ENCODE results near the gene TTI1. TPM values are rescaled to one million over a fixed set of nuclear protein-coding genes. Genes with fewer than 3 reads are reported as not detected.
"Not testable (repeated sequence)": the region's sequence is repeated elsewhere in the genome, so short reads cannot be mapped to it uniquely, and the experiment has no call there.

TTI1 gene
- polyA plus RNA-seq, 4 donors: 5.7 to 21.4 (median 6.8) TPM

- WGBS, 3 donors: 96 to 97% (median 96%) methylated on average over 8 of the region's 8 CpGs
- Histone ChIP-seq H3K36me3 (ENCODE audit: control insufficient read depth in 3 of 3, insufficient read depth in 2 of 3, low read depth in 1 of 3, low read length in 3 of 3) (peaks cover 6 to 26% (median 7%) of the 10 kb centered on the region in 3 donors), H3K27me3 (ENCODE audit: control insufficient read depth in 3 of 3, insufficient read depth in 3 of 3, low read length in 3 of 3) (no peaks in the 10 kb centered on the region), H3K4me3 (ENCODE audit: low read depth in 1 of 3, low read length in 3 of 3) (no peak overlapping the region), H3K27ac (ENCODE audit: low read depth in 1 of 3, low read length in 2 of 3) (no peak overlapping the region), H3K9me3 (ENCODE audit: control insufficient read depth in 2 of 2, insufficient read depth in 1 of 2, low read depth in 1 of 2, low read length in 1 of 2) (peaks cover 0 to 6% of the 10 kb centered on the region in 2 donors), H3K4me1 (ENCODE audit: control insufficient read depth in 3 of 3, insufficient read depth in 2 of 3, low read depth in 1 of 3, low read length in 2 of 3) (no peaks in the 10 kb centered on the region)
- DNase-seq (no peak), FAIRE-seq (no peak)
These were observed 20.9 kb downstream of the TTI1 start for GRCh38 chr20:38012332-38012731.

GRCh38 chr20:38011696-38012095, 21.6 kb downstream of the TTI1 start:
- H3K36me3 ChIP-seq (ENCODE audit: control insufficient read depth in 3 of 3, insufficient read depth in 2 of 3, low read depth in 1 of 3, low read length in 3 of 3): peaks cover 6 to 25% (median 7%) of the 10 kb centered on the region in 3 donors
- DNase-seq (no peak), FAIRE-seq (no peak)
- H3K4me3 ChIP-seq (ENCODE audit: low read depth in 1 of 3, low read length in 3 of 3): no peak overlapping the region
- no peaks in the 10 kb centered on the region for H3K27me3 ChIP-seq (ENCODE audit: control insufficient read depth in 3 of 3, insufficient read depth in 3 of 3, low read length in 3 of 3)
- peaks cover 0 to under 1% of the 10 kb centered on the region in 2 donors for H3K9me3 ChIP-seq (ENCODE audit: control insufficient read depth in 2 of 2, insufficient read depth in 1 of 2, low read depth in 1 of 2, low read length in 1 of 2)
- WGBS, 3 donors: 93 to 98% (median 93%) methylated on average over 5 of the region's 5 CpGs
- H3K4me1 ChIP-seq (ENCODE audit: control insufficient read depth in 3 of 3, insufficient read depth in 2 of 3, low read depth in 1 of 3, low read length in 2 of 3): no peaks in the 10 kb centered on the region
- H3K27ac ChIP-seq (ENCODE audit: low read depth in 1 of 3, low read length in 2 of 3): no peak overlapping the region

- not testable (repeated sequence) for FAIRE-seq; H3K4me1 ChIP-seq (ENCODE audit: control insufficient read depth in 3 of 3, insufficient read depth in 2 of 3, low read depth in 1 of 3, low read length in 2 of 3); H3K9me3 ChIP-seq (ENCODE audit: control insufficient read depth in 2 of 2, insufficient read depth in 1 of 2, low read depth in 1 of 2, low read length in 1 of 2); H3K27ac ChIP-seq (ENCODE audit: low read depth in 1 of 3, low read length in 2 of 3); DNase-seq; H3K4me3 ChIP-seq (ENCODE audit: low read depth in 1 of 3, low read length in 3 of 3); H3K27me3 ChIP-seq (ENCODE audit: control insufficient read depth in 3 of 3, insufficient read depth in 3 of 3, low read length in 3 of 3)
- WGBS, 3 donors: 95 to 98% (median 96%) methylated on average over 5 of the region's 5 CpGs
- H3K36me3 ChIP-seq (ENCODE audit: control insufficient read depth in 3 of 3, insufficient read depth in 2 of 3, low read depth in 1 of 3, low read length in 3 of 3): peaks cover 9 to 23% (median 10%) of the 10 kb centered on the region in 3 donors
These were observed 23.8 kb downstream of the TTI1 start for GRCh38 chr20:38009416-38009815.

- Histone ChIP-seq H3K4me1 (ENCODE audit: control insufficient read depth in 3 of 3, insufficient read depth in 2 of 3, low read depth in 1 of 3, low read length in 2 of 3) (no peaks in the 10 kb centered on the region), H3K4me3 (ENCODE audit: low read depth in 1 of 3, low read length in 3 of 3) (no peak overlapping the region), H3K36me3 (ENCODE audit: control insufficient read depth in 3 of 3, insufficient read depth in 2 of 3, low read depth in 1 of 3, low read length in 3 of 3) (peaks cover 9 to 19% (median 10%) of the 10 kb centered on the region in 3 donors), H3K27ac (ENCODE audit: low read depth in 1 of 3, low read length in 2 of 3) (no peak overlapping the region), H3K27me3 (ENCODE audit: control insufficient read depth in 3 of 3, insufficient read depth in 3 of 3, low read length in 3 of 3) (no peaks in the 10 kb centered on the region), H3K9me3 (ENCODE audit: control insufficient read depth in 2 of 2, insufficient read depth in 1 of 2, low read depth in 1 of 2, low read length in 1 of 2) (no peaks in the 10 kb centered on the region)
- no peak for FAIRE-seq
- WGBS, 3 donors: 90 to 96% (median 92%) methylated on average over 5 of the region's 5 CpGs
- DNase-seq: no peak
These were observed 24.9 kb downstream of the TTI1 start for GRCh38 chr20:38008233-38008944.

GRCh38 chr20:38007526-38007925, 25.7 kb downstream of the TTI1 start:
- no peaks in the 10 kb centered on the region for H3K4me1 ChIP-seq (ENCODE audit: control insufficient read depth in 3 of 3, insufficient read depth in 2 of 3, low read depth in 1 of 3, low read length in 2 of 3)
- H3K27ac ChIP-seq (ENCODE audit: low read depth in 1 of 3, low read length in 2 of 3): no peak overlapping the region
- H3K4me3 ChIP-seq (ENCODE audit: low read depth in 1 of 3, low read length in 3 of 3): no peak overlapping the region
- H3K36me3 ChIP-seq (ENCODE audit: control insufficient read depth in 3 of 3, insufficient read depth in 2 of 3, low read depth in 1 of 3, low read length in 3 of 3): peaks cover 9 to 22% (median 10%) of the 10 kb centered on the region in 3 donors
- FAIRE-seq: no peak
- H3K9me3 ChIP-seq (ENCODE audit: control insufficient read depth in 2 of 2, insufficient read depth in 1 of 2, low read depth in 1 of 2, low read length in 1 of 2): no peaks in the 10 kb centered on the region
- no peaks in the 10 kb centered on the region for H3K27me3 ChIP-seq (ENCODE audit: control insufficient read depth in 3 of 3, insufficient read depth in 3 of 3, low read length in 3 of 3)
- no peak for DNase-seq
- WGBS, 3 donors: 89 to 92% (median 91%) methylated on average over 1 of the region's 1 CpG

- H3K27me3 ChIP-seq (ENCODE audit: control insufficient read depth in 3 of 3, insufficient read depth in 3 of 3, low read length in 3 of 3): no peaks in the 10 kb centered on the region
- DNase-seq (no peak), FAIRE-seq (no peak)
- H3K4me1 ChIP-seq (ENCODE audit: control insufficient read depth in 3 of 3, insufficient read depth in 2 of 3, low read depth in 1 of 3, low read length in 2 of 3): no peaks in the 10 kb centered on the region
- no peak overlapping the region for H3K4me3 ChIP-seq (ENCODE audit: low read depth in 1 of 3, low read length in 3 of 3)
- peaks cover 7 to 19% (median 10%) of the 10 kb centered on the region in 3 donors for H3K36me3 ChIP-seq (ENCODE audit: control insufficient read depth in 3 of 3, insufficient read depth in 2 of 3, low read depth in 1 of 3, low read length in 3 of 3)
- H3K27ac ChIP-seq (ENCODE audit: low read depth in 1 of 3, low read length in 2 of 3): no peak overlapping the region
- H3K9me3 ChIP-seq (ENCODE audit: control insufficient read depth in 2 of 2, insufficient read depth in 1 of 2, low read depth in 1 of 2, low read length in 1 of 2): no peaks in the 10 kb centered on the region
- WGBS, 3 donors: 75 to 79% (median 78%) methylated on average over 5 of the region's 5 CpGs
These were observed 27.4 kb downstream of the TTI1 start for GRCh38 chr20:38005903-38006302.

- peaks cover 10 to 30% (median 16%) of the 10 kb centered on the region in 3 donors for H3K36me3 ChIP-seq (ENCODE audit: control insufficient read depth in 3 of 3, insufficient read depth in 2 of 3, low read depth in 1 of 3, low read length in 3 of 3)
- WGBS, 3 donors: 92 to 96% (median 94%) methylated on average over 1 of the region's 1 CpG
- no peak for FAIRE-seq
These were observed 28.8 kb downstream of the TTI1 start for GRCh38 chr20:38004416-38004815.

GRCh38 chr20:38002422-38002821, 30.8 kb downstream of the TTI1 start:
- Histone ChIP-seq H3K4me3 (ENCODE audit: low read depth in 1 of 3, low read length in 3 of 3) (no peak overlapping the region), H3K9me3 (ENCODE audit: control insufficient read depth in 2 of 2, insufficient read depth in 1 of 2, low read depth in 1 of 2, low read length in 1 of 2) (no peaks in the 10 kb centered on the region), H3K4me1 (ENCODE audit: control insufficient read depth in 3 of 3, insufficient read depth in 2 of 3, low read depth in 1 of 3, low read length in 2 of 3) (no peaks in the 10 kb centered on the region), H3K27me3 (ENCODE audit: control insufficient read depth in 3 of 3, insufficient read depth in 3 of 3, low read length in 3 of 3) (no peaks in the 10 kb centered on the region), H3K36me3 (ENCODE audit: control insufficient read depth in 3 of 3, insufficient read depth in 2 of 3, low read depth in 1 of 3, low read length in 3 of 3) (peaks cover 12 to 35% (median 19%) of the 10 kb centered on the region in 3 donors), H3K27ac (ENCODE audit: low read depth in 1 of 3, low read length in 2 of 3) (no peak overlapping the region)
- DNase-seq: no peak
- no peak for FAIRE-seq
- WGBS, 3 donors: 84 to 91% (median 88%) methylated on average over 8 of the region's 8 CpGs

More at GRCh38 chr20:38004416-38004815, 28.8 kb downstream of the TTI1 start:
- no peak overlapping the region for H3K27ac ChIP-seq (ENCODE audit: low read depth in 1 of 3, low read length in 2 of 3)
- no peak overlapping the region for H3K4me3 ChIP-seq (ENCODE audit: low read depth in 1 of 3, low read length in 3 of 3)
- no peaks in the 10 kb centered on the region for H3K9me3 ChIP-seq (ENCODE audit: control insufficient read depth in 2 of 2, insufficient read depth in 1 of 2, low read depth in 1 of 2, low read length in 1 of 2)
- no peaks in the 10 kb centered on the region for H3K4me1 ChIP-seq (ENCODE audit: control insufficient read depth in 3 of 3, insufficient read depth in 2 of 3, low read depth in 1 of 3, low read length in 2 of 3)
- DNase-seq: no peak
- no peaks in the 10 kb centered on the region for H3K27me3 ChIP-seq (ENCODE audit: control insufficient read depth in 3 of 3, insufficient read depth in 3 of 3, low read length in 3 of 3)

GRCh38 chr20:38001981-38002380, 31.3 kb downstream of the TTI1 start:
- Histone ChIP-seq H3K27ac (ENCODE audit: low read depth in 1 of 3, low read length in 2 of 3) (no peak overlapping the region), H3K9me3 (ENCODE audit: control insufficient read depth in 2 of 2, insufficient read depth in 1 of 2, low read depth in 1 of 2, low read length in 1 of 2) (no peaks in the 10 kb centered on the region), H3K27me3 (ENCODE audit: control insufficient read depth in 3 of 3, insufficient read depth in 3 of 3, low read length in 3 of 3) (no peaks in the 10 kb centered on the region), H3K4me1 (ENCODE audit: control insufficient read depth in 3 of 3, insufficient read depth in 2 of 3, low read depth in 1 of 3, low read length in 2 of 3) (no peaks in the 10 kb centered on the region), H3K36me3 (ENCODE audit: control insufficient read depth in 3 of 3, insufficient read depth in 2 of 3, low read depth in 1 of 3, low read length in 3 of 3) (peaks cover 12 to 34% (median 19%) of the 10 kb centered on the region in 3 donors), H3K4me3 (ENCODE audit: low read depth in 1 of 3, low read length in 3 of 3) (no peak overlapping the region)
- WGBS, 3 donors: 91 to 99% (median 98%) methylated on average over 4 of the region's 4 CpGs
- no peak for FAIRE-seq
- DNase-seq: no peak

Measured in small intestine (tissue), 7 donors.